ENCODE results near the gene MINK1.

MINK1 gene

GRCh38 chr17:4843321-4844000 lies 10.3 kb downstream of the MINK1 start:
- DNase-seq (ENCODE audit: low read depth): no peak
- no peak for TF ChIP-seq CTCF (IDR thresholded peaks at IDR 0.05; ENCODE audit: control insufficient read depth, insufficient read depth, low read depth, low read length, missing control alignments)
- no peak overlapping the region for H3K4me3 ChIP-seq (ENCODE audit: control insufficient read depth, low read depth, low read length)

GRCh38 chr17:4845118-4845517 lies 12.0 kb downstream of the MINK1 start:
- H3K4me3 ChIP-seq (ENCODE audit: control insufficient read depth, low read depth, low read length): no peak overlapping the region
- no peak for TF ChIP-seq CTCF (IDR thresholded peaks at IDR 0.05; ENCODE audit: control insufficient read depth, insufficient read depth, low read depth, low read length, missing control alignments)
- no peak for DNase-seq (ENCODE audit: low read depth)

GRCh38 chr17:4846635-4847390 lies 13.7 kb downstream of the MINK1 start:
- TF ChIP-seq CTCF (IDR thresholded peaks at IDR 0.05; ENCODE audit: control insufficient read depth, insufficient read depth, low read depth, low read length, missing control alignments): no peak

GRCh38 chr17:4849011-4849536 lies 15.9 kb downstream of the MINK1 start:
- TF ChIP-seq CTCF (IDR thresholded peaks at IDR 0.05; ENCODE audit: control insufficient read depth, insufficient read depth, low read depth, low read length, missing control alignments): no peak
- H3K4me3 ChIP-seq (ENCODE audit: control insufficient read depth, low read depth, low read length): no peak overlapping the region
- no peak for DNase-seq (ENCODE audit: low read depth)

More at GRCh38 chr17:4846635-4847390, 13.7 kb downstream of the MINK1 start:
- no peak overlapping the region for H3K4me3 ChIP-seq (ENCODE audit: control insufficient read depth, low read depth, low read length)
- DNase-seq (ENCODE audit: low read depth): no peak

GRCh38 chr17:4850246-4850645 lies 17.1 kb downstream of the MINK1 start:
- no peak for DNase-seq (ENCODE audit: low read depth)
- no peak overlapping the region for H3K4me3 ChIP-seq (ENCODE audit: control insufficient read depth, low read depth, low read length)
- TF ChIP-seq CTCF (IDR thresholded peaks at IDR 0.05; ENCODE audit: control insufficient read depth, insufficient read depth, low read depth, low read length, missing control alignments): no peak

GRCh38 chr17:4851084-4851483 lies 17.9 kb downstream of the MINK1 start:
- TF ChIP-seq CTCF (IDR thresholded peaks at IDR 0.05; ENCODE audit: control insufficient read depth, insufficient read depth, low read depth, low read length, missing control alignments): no peak
- DNase-seq (ENCODE audit: low read depth): no peak
- no peak overlapping the region for H3K4me3 ChIP-seq (ENCODE audit: control insufficient read depth, low read depth, low read length)
